OCI-LY3 (cell line): ENCODE data around the gene STH.

Experiments
- H2AFZ ChIP-seq: fragments of 200-600, 300-600 bp; shearing (Covaris generic); 2 replicates; pipeline ENCODE4 v1.6.0; 2014; ENCODE audit warnings: antibody characterized with exemption, low read depth, low read length
- H3K27ac ChIP-seq: fragments of 200-600, 300-600 bp; sonication (generic); 2 replicates; pipeline ENCODE4 v1.5.1; 2014; ENCODE audit warnings: mild to moderate bottlenecking, low read length, moderate library complexity, mixed read lengths
- H3K27me3 ChIP-seq: fragments of 200-600, 300-600 bp; sonication (generic); 2 replicates; pipeline ENCODE4 v1.6.1; 2014; ENCODE audit warnings: low read depth, low read length, mixed read lengths
- H3K36me3 ChIP-seq: fragments of 200-600, 300-600 bp; sonication (generic); replicated peaks from 2 replicates; pipeline ENCODE3; 2014; ENCODE audit warnings: low read depth, low read length, mixed read lengths
- H3K4me1 ChIP-seq: fragments of 300-600, 200-600 bp; sonication (generic); 2 replicates; pipeline ENCODE4 v1.6.1; 2014; ENCODE audit warnings: low read length, mixed read lengths
- H3K4me2 ChIP-seq: fragments of 200-600, 300-600 bp; sonication (generic); 2 replicates; pipeline ENCODE4 v1.6.1; 2014; ENCODE audit warnings: low read length, mixed read lengths
- H3K4me3 ChIP-seq: fragments of 300-600, 200-600 bp; sonication (generic); 2 replicates; pipeline ENCODE4 v1.5.1; 2014; ENCODE audit warnings: antibody characterized with exemption, mild to moderate bottlenecking, low read length, moderate library complexity
- H3K79me2 ChIP-seq: fragments of 300-600, 200-600 bp; shearing (Covaris generic); 2 replicates; pipeline ENCODE4 v1.6.1; 2014; ENCODE audit warnings: mild to moderate bottlenecking, low read length, mixed read lengths
- H3K9ac ChIP-seq: fragments of 300-600, 200-600 bp; shearing (Covaris generic); 2 replicates; pipeline ENCODE4 v1.6.0; 2014; ENCODE audit warnings: mild to moderate bottlenecking, low read length, moderate library complexity
- H3K9me3 ChIP-seq: fragments of 200-600, 300-600 bp; shearing (Covaris generic); 2 replicates; pipeline ENCODE4 v1.6.1; 2014; ENCODE audit warnings: low read length, mixed read lengths; ENCODE audit not compliant: insufficient read depth
- H4K20me1 ChIP-seq: fragments of 200-600, 300-600 bp; sonication (generic); 2 replicates; pipeline ENCODE4 v1.6.1; 2016; ENCODE audit warnings: low read length, mixed read lengths; ENCODE audit not compliant: insufficient read depth
- CTCF ChIP-seq: fragments of 200-600, 300-600 bp; sonication (generic); IDR thresholded peaks from 2 replicates; pipeline ENCODE4 v1.5.1; 2014; ENCODE audit warnings: antibody characterized with exemption, low read length, low read depth
- EZH2phosphoT487 ChIP-seq: fragments of 200-600 bp; shearing (Covaris generic); IDR thresholded peaks from 2 replicates; pipeline ENCODE4 v1.6.1; 2018; ENCODE audit warnings: antibody characterized with exemption, mixed run types, low read depth

STH gene

GRCh38 chr17:45979137-45979536, 19.9 kb upstream of the STH start:
- Histone ChIP-seq H3K4me1 (peaks cover 16% of the 10 kb centered on the region), H3K4me2 (no peak overlapping the region), H3K27me3 (0 out of 2 replicates have a peak, but pooled peaks cover 4% of the 10 kb centered on the region), H3K79me2 (no peaks in the 10 kb centered on the region), H4K20me1 (no peaks in the 10 kb centered on the region), H3K36me3 (no peaks in the 10 kb centered on the region), H3K4me3 (no peak overlapping the region), H3K9ac (no peak overlapping the region), H2AFZ (no peak overlapping the region), H3K9me3 (no peaks in the 10 kb centered on the region), H3K27ac (no peak overlapping the region)
- TF ChIP-seq EZH2phosphoT487 = no peak

DNA sequence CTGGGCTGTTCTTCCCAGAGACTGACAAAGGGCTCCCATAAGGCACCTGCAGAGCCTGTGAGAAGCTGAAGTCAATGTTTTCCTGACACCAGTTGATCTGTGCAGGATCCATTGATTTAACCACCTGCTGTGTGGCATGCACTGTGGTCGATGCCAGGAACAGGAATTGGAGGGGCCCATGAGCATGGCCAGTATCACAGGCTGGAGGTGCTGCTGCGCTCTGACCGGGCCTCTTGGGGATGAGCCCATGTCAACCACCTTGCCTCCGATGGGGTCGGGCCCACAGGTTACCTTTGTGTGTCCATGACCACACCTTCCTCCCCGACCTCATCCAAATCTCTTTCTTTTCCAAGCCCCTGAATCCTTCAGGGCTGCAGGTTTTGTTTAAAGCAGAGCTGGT, 18.2 kb upstream of the STH start:
- peaks cover 2% of the 10 kb centered on the region for H3K4me1 ChIP-seq
- H3K27ac ChIP-seq = no peak overlapping the region
- no peaks in the 10 kb centered on the region for H3K9me3 ChIP-seq
- H3K9ac ChIP-seq = no peak overlapping the region
- no peak for TF ChIP-seq EZH2phosphoT487
- TF ChIP-seq CTCF = no peak
- no peaks in the 10 kb centered on the region for H3K36me3 ChIP-seq
- H2AFZ ChIP-seq = no peak overlapping the region
- H3K4me2 ChIP-seq = no peak overlapping the region
- H3K4me3 ChIP-seq = no peak overlapping the region
- H3K27me3 ChIP-seq = 0 out of 2 replicates have a peak, but pooled peaks cover 4% of the 10 kb centered on the region
- H3K79me2 ChIP-seq = no peaks in the 10 kb centered on the region
- H4K20me1 ChIP-seq = no peaks in the 10 kb centered on the region

GRCh38 chr17:45981306-45981705, 17.7 kb upstream of the STH start:
- Histone ChIP-seq H3K9me3 (no peaks in the 10 kb centered on the region), H2AFZ (no peak overlapping the region), H4K20me1 (no peaks in the 10 kb centered on the region), H3K79me2 (no peaks in the 10 kb centered on the region), H3K4me3 (no peak overlapping the region), H3K36me3 (no peaks in the 10 kb centered on the region), H3K9ac (no peak overlapping the region), H3K27me3 (0 out of 2 replicates have a peak, but pooled peaks cover 4% of the 10 kb centered on the region), H3K4me2 (no peak overlapping the region), H3K4me1 (no peaks in the 10 kb centered on the region), H3K27ac (no peak overlapping the region)
- TF ChIP-seq CTCF (no peak), EZH2phosphoT487 (no peak)

DNA sequence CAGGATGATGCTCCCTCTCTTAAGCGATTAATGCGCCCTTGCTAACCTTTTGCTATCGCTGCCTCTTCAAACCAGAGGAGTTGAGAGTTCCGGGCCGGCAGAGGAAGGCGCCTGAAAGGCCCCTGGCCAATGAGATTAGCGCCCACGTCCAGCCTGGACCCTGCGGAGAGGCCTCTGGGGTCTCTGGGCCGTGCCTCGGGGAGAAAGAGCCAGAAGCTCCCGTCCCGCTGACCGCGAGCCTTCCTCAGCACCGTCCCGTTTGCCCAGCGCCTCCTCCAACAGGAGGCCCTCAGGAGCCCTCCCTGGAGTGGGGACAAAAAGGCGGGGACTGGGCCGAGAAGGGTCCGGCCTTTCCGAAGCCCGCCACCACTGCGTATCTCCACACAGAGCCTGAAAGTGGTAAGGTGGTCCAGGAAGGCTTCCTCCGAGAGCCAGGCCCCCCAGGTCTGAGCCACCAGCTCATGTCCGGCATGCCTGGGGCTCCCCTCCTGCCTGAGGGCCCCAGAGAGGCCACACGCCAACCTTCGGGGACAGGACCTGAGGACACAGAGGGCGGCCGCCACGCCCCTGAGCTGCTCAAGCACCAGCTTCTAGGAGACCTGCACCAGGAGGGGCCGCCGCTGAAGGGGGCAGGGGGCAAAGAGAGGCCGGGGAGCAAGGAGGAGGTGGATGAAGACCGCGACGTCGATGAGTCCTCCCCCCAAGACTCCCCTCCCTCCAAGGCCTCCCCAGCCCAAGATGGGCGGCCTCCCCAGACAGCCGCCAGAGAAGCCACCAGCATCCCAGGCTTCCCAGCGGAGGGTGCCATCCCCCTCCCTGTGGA, 16.0 kb upstream of the STH start:
- Histone ChIP-seq H3K9me3 (no peaks in the 10 kb centered on the region), H3K79me2 (no peaks in the 10 kb centered on the region), H3K4me3 (no peak overlapping the region), H3K4me1 (no peaks in the 10 kb centered on the region), H4K20me1 (no peaks in the 10 kb centered on the region), H2AFZ (no peak overlapping the region), H3K9ac (no peak overlapping the region), H3K4me2 (no peak overlapping the region), H3K27me3 (0 out of 2 replicates have a peak, but pooled peaks cover 4% of the 10 kb centered on the region), H3K36me3 (no peaks in the 10 kb centered on the region), H3K27ac (no peak overlapping the region)
- TF ChIP-seq EZH2phosphoT487 (no peak), CTCF (no peak)
